ENCODE measurements around the gene MED26.

Gene MED26

GRCh38 chr19:16594131-16594586 is 33.8 kb downstream of the MED26 start:
- H3K4me1 Mint-ChIP-seq (ENCODE audit: low read depth), result peaks cover 64% of the 10 kb centered on the region
- H3K9me3 Mint-ChIP-seq (ENCODE audit: low read depth), result no peaks in the 10 kb centered on the region
- no peaks in the 10 kb centered on the region for H3K27me3 Mint-ChIP-seq
- peak overlapping the region; percentile 72 for H3K4me3 Mint-ChIP-seq
- no peaks in the 10 kb centered on the region for H3K36me3 Mint-ChIP-seq
- peak overlapping the region; percentile 77 for H3K27ac Mint-ChIP-seq

GRCh38 chr19:16593181-16593580 is 34.8 kb downstream of the MED26 start:
- H3K9me3 Mint-ChIP-seq (ENCODE audit: low read depth), result no peaks in the 10 kb centered on the region

GRCh38 chr19:16591803-16592556 is 36.0 kb downstream of the MED26 start:
- Mint-ChIP-seq H3K27ac (no peak overlapping the region), H3K4me1 (ENCODE audit: low read depth) (peaks cover 73% of the 10 kb centered on the region), H3K4me3 (no peak overlapping the region), H3K9me3 (ENCODE audit: low read depth) (no peaks in the 10 kb centered on the region), H3K36me3 (no peaks in the 10 kb centered on the region), H3K27me3 (no peaks in the 10 kb centered on the region)

More at GRCh38 chr19:16593181-16593580, 34.8 kb downstream of the MED26 start:
- H3K27me3 Mint-ChIP-seq, result no peaks in the 10 kb centered on the region
- H3K4me1 Mint-ChIP-seq (ENCODE audit: low read depth), result peaks cover 68% of the 10 kb centered on the region
- peak overlapping the region; percentile 34 for H3K27ac Mint-ChIP-seq
- H3K36me3 Mint-ChIP-seq, result no peaks in the 10 kb centered on the region
- peak overlapping the region; percentile 30 for H3K4me3 Mint-ChIP-seq

GRCh38 chr19:16590876-16591802 is 36.9 kb downstream of the MED26 start:
- H3K4me3 Mint-ChIP-seq, result no peak overlapping the region
- H3K27me3 Mint-ChIP-seq, result no peaks in the 10 kb centered on the region
- H3K36me3 Mint-ChIP-seq, result no peaks in the 10 kb centered on the region
- H3K27ac Mint-ChIP-seq, result no peak overlapping the region
- peaks cover 79% of the 10 kb centered on the region for H3K4me1 Mint-ChIP-seq (ENCODE audit: low read depth)
- no peaks in the 10 kb centered on the region for H3K9me3 Mint-ChIP-seq (ENCODE audit: low read depth)

GRCh38 chr19:16589917-16590316 is 38.1 kb downstream of the MED26 start:
- H3K27ac Mint-ChIP-seq, result no peak overlapping the region
- no peak overlapping the region for H3K4me3 Mint-ChIP-seq
- H3K4me1 Mint-ChIP-seq (ENCODE audit: low read depth), result peaks cover 79% of the 10 kb centered on the region
- no peaks in the 10 kb centered on the region for H3K36me3 Mint-ChIP-seq
- H3K9me3 Mint-ChIP-seq (ENCODE audit: low read depth), result no peaks in the 10 kb centered on the region
- no peaks in the 10 kb centered on the region for H3K27me3 Mint-ChIP-seq

GRCh38 chr19:16588824-16589577 is 39.0 kb downstream of the MED26 start:
- peaks cover 79% of the 10 kb centered on the region for H3K4me1 Mint-ChIP-seq (ENCODE audit: low read depth)

GRCh38 chr19:16587833-16588823 is 39.9 kb downstream of the MED26 start:
- Mint-ChIP-seq H3K27ac (peak overlapping the region; percentile 69), H3K9me3 (ENCODE audit: low read depth) (no peaks in the 10 kb centered on the region), H3K36me3 (no peaks in the 10 kb centered on the region), H3K27me3 (no peaks in the 10 kb centered on the region), H3K4me3 (peak overlapping the region; percentile 84), H3K4me1 (ENCODE audit: low read depth) (peaks cover 79% of the 10 kb centered on the region)

More at GRCh38 chr19:16588824-16589577, 39.0 kb downstream of the MED26 start:
- H3K27ac Mint-ChIP-seq, result peak overlapping the region; percentile 69
- H3K27me3 Mint-ChIP-seq, result no peaks in the 10 kb centered on the region
- H3K9me3 Mint-ChIP-seq (ENCODE audit: low read depth), result no peaks in the 10 kb centered on the region
- no peaks in the 10 kb centered on the region for H3K36me3 Mint-ChIP-seq
- H3K4me3 Mint-ChIP-seq, result peak overlapping the region; percentile 84

GRCh38 chr19:16586991-16587832 is 40.8 kb downstream of the MED26 start:
- Mint-ChIP-seq H3K36me3 (no peaks in the 10 kb centered on the region), H3K27me3 (no peaks in the 10 kb centered on the region), H3K4me1 (ENCODE audit: low read depth) (peaks cover 82% of the 10 kb centered on the region), H3K9me3 (ENCODE audit: low read depth) (no peaks in the 10 kb centered on the region), H3K4me3 (peak overlapping the region; percentile 84), H3K27ac (peak overlapping the region; percentile 69)

- Mint-ChIP-seq H3K27me3 (no peaks in the 10 kb centered on the region), H3K9me3 (ENCODE audit: low read depth) (no peaks in the 10 kb centered on the region), H3K4me3 (peak overlapping the region; percentile 84), H3K36me3 (no peaks in the 10 kb centered on the region), H3K27ac (peak overlapping the region; percentile 72), H3K4me1 (ENCODE audit: low read depth) (peaks cover 87% of the 10 kb centered on the region)
Observed at GRCh38 chr19:16586477-16586871, 41.5 kb downstream of the MED26 start.

GRCh38 chr19:16585808-16586476 is 42.1 kb downstream of the MED26 start:
- Mint-ChIP-seq H3K4me3 (peak overlapping the region; percentile 84), H3K4me1 (ENCODE audit: low read depth) (peaks cover 89% of the 10 kb centered on the region), H3K9me3 (ENCODE audit: low read depth) (no peaks in the 10 kb centered on the region), H3K36me3 (no peaks in the 10 kb centered on the region), H3K27me3 (no peaks in the 10 kb centered on the region), H3K27ac (peak overlapping the region; percentile 72)

GRCh38 chr19:16585094-16585801 is 42.8 kb downstream of the MED26 start:
- no peaks in the 10 kb centered on the region for H3K9me3 Mint-ChIP-seq (ENCODE audit: low read depth)
- no peaks in the 10 kb centered on the region for H3K36me3 Mint-ChIP-seq
- peaks cover 87% of the 10 kb centered on the region for H3K4me1 Mint-ChIP-seq (ENCODE audit: low read depth)
- H3K4me3 Mint-ChIP-seq, result peak overlapping the region; percentile 84
- H3K27me3 Mint-ChIP-seq, result no peaks in the 10 kb centered on the region
- peak overlapping the region; percentile 72 for H3K27ac Mint-ChIP-seq
